Spleen (tissue), 7 donors: ENCODE measurements around the gene SYNPR.

Experiments used
- POLR2A ChIP-seq, 3 donors: fragments of 450-650 bp; IDR thresholded peaks; one replicate each; pipeline ENCODE4 v1.5.1; 2017; ENCODE audit warnings: antibody characterized with exemption in 3 of 3, mild to moderate bottlenecking in 1 of 3
- POLR2AphosphoS5 ChIP-seq, 3 donors: sonication (generic); formaldehyde crosslinking; IDR thresholded peaks; one replicate each; pipeline ENCODE4 v1.5.1; 2017; ENCODE audit warnings: antibody characterized with exemption in 3 of 3
- TF ChIP-seq, protein P1 (sequence below), 11 experiments: fragments of 200-600 bp in 7 of 11; fragments of 450-650 bp in 4 of 11; sonication (generic) in 4 of 11; IDR thresholded peaks in 8 of 11; conservative IDR thresholded peaks in 3 of 11; 1 replicate in 7 of 11; 2 replicates in 4 of 11; pipeline versions ENCODE4 v1.4.0 to v1.8.0; 2016 to 2021; ENCODE audit warnings: antibody characterized with exemption in 11 of 11, inconsistent platforms in 4 of 11, mild to moderate bottlenecking in 1 of 11
- donor health status: DM: no; HTN: no; CAD: no; lungs with moderate emphysema.
- donor health status: DM: no; HTN: no; CAD: no.
- donor health status: DM: no; HTN: no; CAD: no.

- TF ChIP-seq, protein P1, sequence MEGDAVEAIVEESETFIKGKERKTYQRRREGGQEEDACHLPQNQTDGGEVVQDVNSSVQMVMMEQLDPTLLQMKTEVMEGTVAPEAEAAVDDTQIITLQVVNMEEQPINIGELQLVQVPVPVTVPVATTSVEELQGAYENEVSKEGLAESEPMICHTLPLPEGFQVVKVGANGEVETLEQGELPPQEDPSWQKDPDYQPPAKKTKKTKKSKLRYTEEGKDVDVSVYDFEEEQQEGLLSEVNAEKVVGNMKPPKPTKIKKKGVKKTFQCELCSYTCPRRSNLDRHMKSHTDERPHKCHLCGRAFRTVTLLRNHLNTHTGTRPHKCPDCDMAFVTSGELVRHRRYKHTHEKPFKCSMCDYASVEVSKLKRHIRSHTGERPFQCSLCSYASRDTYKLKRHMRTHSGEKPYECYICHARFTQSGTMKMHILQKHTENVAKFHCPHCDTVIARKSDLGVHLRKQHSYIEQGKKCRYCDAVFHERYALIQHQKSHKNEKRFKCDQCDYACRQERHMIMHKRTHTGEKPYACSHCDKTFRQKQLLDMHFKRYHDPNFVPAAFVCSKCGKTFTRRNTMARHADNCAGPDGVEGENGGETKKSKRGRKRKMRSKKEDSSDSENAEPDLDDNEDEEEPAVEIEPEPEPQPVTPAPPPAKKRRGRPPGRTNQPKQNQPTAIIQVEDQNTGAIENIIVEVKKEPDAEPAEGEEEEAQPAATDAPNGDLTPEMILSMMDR (IDR thresholded peaks at IDR 0.05 in 8 of 11, conservative IDR thresholded peaks at IDR 0.05 in 3 of 11), result no peak
- TF ChIP-seq POLR2A (IDR thresholded peaks at IDR 0.05) (no peak), POLR2AphosphoS5 (IDR thresholded peaks at IDR 0.05) (no peak)
Observed at GRCh38 chr3:63462732-63463131, 184.6 kb downstream of the SYNPR start.
